ENCODE data around the gene ATP5PO. TPM values are rescaled to one million over a fixed set of nuclear protein-coding genes. Genes with fewer than 3 reads are reported as not detected.

The ATP5PO gene
- total RNA-seq, 3 donors from 2014 or later (not counting 1 experiment from before 2014, with no cell fraction given), result 80.4 to 95.4 (median 94.9) TPM

- H3K27ac Mint-ChIP-seq, result peak overlapping the region; percentile 96 to 99
- peaks cover 62% of the 10 kb centered on the region for H3K4me1 ChIP-seq (ENCODE audit: control insufficient read depth, insufficient read depth, low read length)
Measured at GRCh38 chr21:33949516-33950430, 34.2 kb upstream of the ATP5PO start.

GRCh38 chr21:33948951-33949444 is 33.4 kb upstream of the ATP5PO start:
- H3K27me3 ChIP-seq (ENCODE audit: control insufficient read depth, insufficient read depth, low read length), result no peaks in the 10 kb centered on the region
- no peak for TF ChIP-seq CTCF (IDR thresholded peaks at IDR 0.05)
- peaks cover 0 to 2% of the 10 kb centered on the region in 2 donors for H3K9me3 Mint-ChIP-seq
- intact Hi-C loops (cut with micrococcal nuclease), result loop anchor here (1.0 to 2.0 kb wide), 5 partner anchors 13 to 124 kb away; partner anchors contain the start of genes ATP5PO, MRPS6 and SLC5A3
- H3K4me1 Mint-ChIP-seq, result peaks cover 63 to 80% of the 10 kb centered on the region in 2 donors
- peak overlapping the region; percentile 98 for H3K27ac ChIP-seq (ENCODE audit: low read length)
- peak in 1 of 3 donors; percentile 0 for ATAC-seq
- no peaks in the 10 kb centered on the region for H3K9me3 ChIP-seq (ENCODE audit: control insufficient read depth, insufficient read depth, low read length)
- peaks cover 62% of the 10 kb centered on the region for H3K4me1 ChIP-seq (ENCODE audit: control insufficient read depth, insufficient read depth, low read length)
- H3K4me3 Mint-ChIP-seq, result peak overlapping the region; percentile 79
- no peaks in the 10 kb centered on the region for H3K36me3 Mint-ChIP-seq
- DNase-seq, result no peak
- H3K27ac Mint-ChIP-seq, result peak overlapping the region; percentile 96 to 99
- no peaks in the 10 kb centered on the region for H3K36me3 ChIP-seq (ENCODE audit: control insufficient read depth, insufficient read depth, low read length)
- no peaks in the 10 kb centered on the region for H3K27me3 Mint-ChIP-seq (ENCODE audit: low read depth in 2 of 2)
- no peak overlapping the region for H3K4me3 ChIP-seq (ENCODE audit: low read length)
- WGBS (ENCODE audit: insufficient coverage), result 48% methylated on average over 9 of the region's 9 CpGs

More at GRCh38 chr21:33949516-33950430, 34.2 kb upstream of the ATP5PO start:
- Mint-ChIP-seq H3K9me3 (peaks cover 0 to under 1% of the 10 kb centered on the region in 2 donors), H3K4me3 (peak overlapping the region; percentile 79), H3K36me3 (no peaks in the 10 kb centered on the region), H3K4me1 (peaks cover 63 to 81% of the 10 kb centered on the region in 2 donors), H3K27me3 (ENCODE audit: low read depth in 2 of 2) (no peaks in the 10 kb centered on the region)
- Histone ChIP-seq H3K4me3 (ENCODE audit: low read length) (peak overlapping the region; percentile 21), H3K27me3 (ENCODE audit: control insufficient read depth, insufficient read depth, low read length) (no peaks in the 10 kb centered on the region), H3K36me3 (ENCODE audit: control insufficient read depth, insufficient read depth, low read length) (no peaks in the 10 kb centered on the region), H3K27ac (ENCODE audit: low read length) (peak overlapping the region; percentile 98), H3K9me3 (ENCODE audit: control insufficient read depth, insufficient read depth, low read length) (no peaks in the 10 kb centered on the region)
- WGBS (ENCODE audit: insufficient coverage), result 29% methylated on average over 12 of the region's 12 CpGs
- no peak for TF ChIP-seq CTCF (IDR thresholded peaks at IDR 0.05)
- ATAC-seq, result peak in 2 of 3 donors; percentile 11 to 23
- intact Hi-C loops (cut with micrococcal nuclease), result loop anchor here (2.0 kb wide), 1 partner anchor 123 kb away; the partner anchor contains the start of genes MRPS6 and SLC5A3
- peak; percentile 49 to 79 for DNase-seq

GRCh38 chr21:33948096-33948950 is 32.7 kb upstream of the ATP5PO start:
- intact Hi-C loops (cut with micrococcal nuclease), result loop anchor here (1.0 to 2.0 kb wide), 5 partner anchors 12 to 124 kb away; partner anchors contain the start of genes ATP5PO, MRPS6 and SLC5A3
- Mint-ChIP-seq H3K9me3 (peaks cover 0 to 2% of the 10 kb centered on the region in 2 donors), H3K27me3 (ENCODE audit: low read depth in 2 of 2) (no peaks in the 10 kb centered on the region), H3K27ac (peak overlapping the region; percentile 96 to 99), H3K36me3 (no peaks in the 10 kb centered on the region), H3K4me3 (peak overlapping the region; percentile 79), H3K4me1 (peaks cover 63 to 79% of the 10 kb centered on the region in 2 donors)
- Histone ChIP-seq H3K4me3 (ENCODE audit: low read length) (peak overlapping the region; percentile 6), H3K36me3 (ENCODE audit: control insufficient read depth, insufficient read depth, low read length) (no peaks in the 10 kb centered on the region), H3K9me3 (ENCODE audit: control insufficient read depth, insufficient read depth, low read length) (no peaks in the 10 kb centered on the region), H3K27me3 (ENCODE audit: control insufficient read depth, insufficient read depth, low read length) (no peaks in the 10 kb centered on the region), H3K27ac (ENCODE audit: low read length) (peak overlapping the region; percentile 98), H3K4me1 (ENCODE audit: control insufficient read depth, insufficient read depth, low read length) (peaks cover 62% of the 10 kb centered on the region)
- 12% methylated on average over 17 of the region's 17 CpGs for WGBS (ENCODE audit: insufficient coverage)
- ATAC-seq, result peak; percentile 62 to 83 (median 80)
- TF ChIP-seq CTCF (IDR thresholded peaks at IDR 0.05), result no peak
- DNase-seq, result peak; percentile 82 to 96

Data from natural killer cell (primary cell).